Suppressor macrophage (primary cell): ENCODE data around the gene MS4A14.
"Not testable (repeated sequence)": the region's sequence is repeated elsewhere in the genome, so short reads cannot be mapped to it uniquely, and the experiment has no call there.

ENCODE experiments used
- DNase-seq, 4 experiments: peaks; one replicate each; pipeline ENCODE4 v3.0.0-alpha.2; 2020 to 2022
- total RNA-seq, 17 experiments: gene quantifications; one replicate each; lab custom pipeline; 2026; ENCODE audit warnings: mixed read lengths in 6 of 17, inconsistent platforms in 3 of 17; lab: John Stamatoyannopoulos, UW

Gene MS4A14
- total RNA-seq = 0.28 to 14.4 (median 2.5) reads per million in 17 experiments

GRCh38 chr11:60396382-60396781, at the start of gene MS4A14:
Gene MS4A14, plus strand, starts transcription at chr11:60396459. Its CDS starts 120 bp downstream, at chr11:60396579.
- DNase-seq = peak; percentile 38 to 76 (median 68)

- no peak for DNase-seq
Measured at GRCh38 chr11:60347084-60347797, 49.0 kb upstream of the MS4A14 start.

- peak in 2 of 4 experiments; percentile 34 for DNase-seq
Measured at GRCh38 chr11:60348116-60348515, 48.1 kb upstream of the MS4A14 start.

GRCh38 chr11:60349990-60350389, 46.3 kb upstream of the MS4A14 start:
- peak; percentile 52 to 84 (median 69) for DNase-seq

- peak in 2 of 4 experiments; percentile 61 to 76 for DNase-seq
Measured at GRCh38 chr11:60357771-60358170, 38.5 kb upstream of the MS4A14 start.

GRCh38 chr11:60360621-60361020, 35.6 kb upstream of the MS4A14 start:
- DNase-seq = no peak

GRCh38 chr11:60362241-60362640, 34.0 kb upstream of the MS4A14 start:
- peak in 2 of 4 experiments; percentile 49 to 54 for DNase-seq

- DNase-seq = peak; percentile 86 to 95 (median 92)
Measured at GRCh38 chr11:60363542-60364470, 32.5 kb upstream of the MS4A14 start.

- DNase-seq = not testable (repeated sequence)
Measured at GRCh38 chr11:60366262-60366904, 29.9 kb upstream of the MS4A14 start.

GRCh38 chr11:60367009-60367408, 29.2 kb upstream of the MS4A14 start:
- DNase-seq = peak in 3 of 4 experiments; percentile 43 to 75 (median 66)

GRCh38 chr11:60367896-60368295, 28.4 kb upstream of the MS4A14 start:
- DNase-seq = no peak

GRCh38 chr11:60370252-60370810, 25.9 kb upstream of the MS4A14 start:
- DNase-seq = no peak

GRCh38 chr11:60370811-60371298, 25.4 kb upstream of the MS4A14 start:
- DNase-seq = no peak

GRCh38 chr11:60371386-60371785, 24.9 kb upstream of the MS4A14 start:
- peak in 2 of 4 experiments; percentile 58 to 74 for DNase-seq

GRCh38 chr11:60371854-60372253, 24.4 kb upstream of the MS4A14 start:
- DNase-seq = no peak

GRCh38 chr11:60372767-60373166, 23.5 kb upstream of the MS4A14 start:
- no peak for DNase-seq

GRCh38 chr11:60375316-60375715, 20.9 kb upstream of the MS4A14 start:
- peak in 3 of 4 experiments; percentile 18 to 64 (median 39) for DNase-seq

- no peak for DNase-seq
Measured at GRCh38 chr11:60376601-60377000, 19.7 kb upstream of the MS4A14 start.

GRCh38 chr11:60377401-60378136, 18.7 kb upstream of the MS4A14 start:
- DNase-seq = peak; percentile 91 to 99 (median 95)

GRCh38 chr11:60378354-60378753, 17.9 kb upstream of the MS4A14 start, which contains the start of gene MS4A7:
Gene MS4A7, plus strand, starts transcription at chr11:60378532. Its CDS starts 4,610 bp downstream, at chr11:60383142.
- DNase-seq = peak; percentile 84 to 97 (median 90)

GRCh38 chr11:60389279-60389910, 6.9 kb upstream of the MS4A14 start:
- DNase-seq = peak; percentile 73 to 90 (median 86)
